ENCODE data around the gene AUTS2. TPM values are rescaled to one million over a fixed set of nuclear protein-coding genes. Genes with fewer than 3 reads are reported as not detected.

AUTS2 gene
- total RNA-seq, 1 donor from 2014 or later = 40.0 TPM

DNA sequence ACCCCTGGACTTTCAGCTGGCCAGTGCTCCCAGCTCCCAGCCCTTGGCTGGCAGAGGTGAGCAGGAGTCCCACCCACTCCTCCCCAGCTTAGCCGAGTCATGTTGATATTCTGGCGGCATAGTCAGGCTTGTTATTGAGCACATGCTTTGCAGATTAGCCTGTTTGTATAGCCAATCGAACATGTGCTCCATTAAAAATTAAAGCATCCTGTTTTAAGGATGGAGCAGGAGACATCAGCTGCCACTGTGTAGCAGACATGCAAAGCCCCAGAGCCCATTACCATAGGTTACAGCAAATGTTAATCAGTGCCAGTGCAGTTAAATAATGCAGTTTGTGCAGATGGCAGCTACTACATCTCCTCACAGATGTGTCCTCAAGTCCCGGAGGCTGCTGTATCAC lies 959.1 kb downstream of the AUTS2 start:
- no peak for DNase-seq

DNA sequence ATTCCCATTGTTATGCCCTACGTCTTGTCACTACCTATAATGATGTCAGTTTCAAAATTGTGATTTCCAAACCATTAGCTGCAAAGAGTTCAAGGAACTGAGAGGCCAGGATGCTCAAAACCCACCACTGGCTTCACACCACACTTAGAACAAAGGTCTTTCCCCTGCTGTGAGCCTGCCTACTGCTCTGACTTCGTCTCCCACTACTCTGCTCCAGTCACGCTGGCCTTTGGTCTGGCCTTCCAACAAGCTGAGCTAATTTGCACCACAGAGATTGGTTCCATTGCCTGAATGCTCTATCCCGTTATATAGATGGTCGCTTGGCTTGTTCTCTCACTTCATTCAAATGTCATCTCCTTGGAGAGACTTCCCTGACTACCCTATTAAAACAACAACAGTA lies 961.5 kb downstream of the AUTS2 start:
- no peak for DNase-seq

DNA sequence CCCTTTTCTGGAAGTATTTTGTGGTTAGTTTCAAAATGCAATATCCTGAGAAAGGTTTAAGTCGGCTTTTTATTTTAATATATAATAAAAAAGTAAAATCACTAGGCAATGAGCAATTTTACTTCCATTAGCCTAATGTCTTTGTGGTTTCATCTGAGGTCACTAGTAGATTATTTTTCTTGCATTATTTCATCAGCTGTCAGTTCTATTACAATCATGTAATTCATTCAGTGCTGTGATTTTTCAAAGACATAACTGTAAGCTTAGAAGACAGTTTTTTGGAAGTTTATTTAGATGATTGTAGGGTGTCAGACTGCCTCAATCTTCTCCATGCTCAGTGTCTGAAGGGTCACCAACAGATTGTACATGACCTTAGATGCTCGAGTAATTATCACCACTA lies 965.7 kb downstream of the AUTS2 start:
- no peak for DNase-seq

DNA sequence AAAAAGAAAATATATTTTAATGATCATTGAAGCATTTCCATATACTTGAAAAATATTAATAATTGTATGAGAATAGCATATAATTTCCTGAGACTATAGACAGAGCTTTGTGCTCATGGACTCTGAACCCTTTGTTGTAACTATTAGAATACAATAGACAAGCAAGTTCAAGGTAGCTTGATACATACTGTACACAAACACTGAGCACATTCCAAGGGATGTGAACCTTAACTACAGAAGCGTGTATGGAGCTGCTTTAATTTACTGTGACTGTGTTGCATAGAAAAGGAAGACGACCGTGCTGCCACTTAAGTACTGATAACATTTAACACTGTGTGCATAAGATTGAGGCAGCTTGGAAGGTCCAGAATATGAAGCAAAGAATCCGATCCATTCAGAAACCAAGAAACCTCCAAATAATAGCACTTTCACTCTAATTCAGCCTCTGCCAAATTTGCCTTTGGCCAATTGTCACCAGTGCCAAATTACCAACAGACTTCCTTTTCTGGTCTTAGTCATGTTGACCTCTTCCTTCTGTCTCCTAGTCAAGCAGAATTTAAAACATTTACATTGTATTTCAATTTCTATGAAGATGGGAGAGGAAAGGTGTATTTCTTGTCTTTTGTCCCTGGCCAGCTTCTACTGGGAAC lies 967.6 kb downstream of the AUTS2 start:
- no peak for DNase-seq

DNA sequence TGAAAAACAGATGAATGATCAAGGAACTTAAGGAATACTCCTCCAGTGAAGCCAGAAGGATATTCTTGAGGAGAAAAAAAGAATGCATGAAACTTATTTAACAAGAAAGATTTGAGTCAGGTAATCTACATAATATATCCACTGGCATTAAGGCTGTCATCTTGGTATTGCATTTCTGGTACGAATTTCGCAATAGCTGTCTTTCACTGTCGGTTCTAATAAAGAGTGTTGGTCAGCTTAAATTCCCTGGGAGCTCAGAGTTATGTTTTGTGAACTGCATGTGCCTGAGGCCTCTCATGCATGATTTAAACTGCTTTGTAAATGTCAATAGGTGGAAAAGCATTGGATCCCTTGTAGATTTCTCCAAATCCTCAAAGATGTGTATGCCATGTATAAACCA lies 968.4 kb downstream of the AUTS2 start:
- no peak for DNase-seq

DNA sequence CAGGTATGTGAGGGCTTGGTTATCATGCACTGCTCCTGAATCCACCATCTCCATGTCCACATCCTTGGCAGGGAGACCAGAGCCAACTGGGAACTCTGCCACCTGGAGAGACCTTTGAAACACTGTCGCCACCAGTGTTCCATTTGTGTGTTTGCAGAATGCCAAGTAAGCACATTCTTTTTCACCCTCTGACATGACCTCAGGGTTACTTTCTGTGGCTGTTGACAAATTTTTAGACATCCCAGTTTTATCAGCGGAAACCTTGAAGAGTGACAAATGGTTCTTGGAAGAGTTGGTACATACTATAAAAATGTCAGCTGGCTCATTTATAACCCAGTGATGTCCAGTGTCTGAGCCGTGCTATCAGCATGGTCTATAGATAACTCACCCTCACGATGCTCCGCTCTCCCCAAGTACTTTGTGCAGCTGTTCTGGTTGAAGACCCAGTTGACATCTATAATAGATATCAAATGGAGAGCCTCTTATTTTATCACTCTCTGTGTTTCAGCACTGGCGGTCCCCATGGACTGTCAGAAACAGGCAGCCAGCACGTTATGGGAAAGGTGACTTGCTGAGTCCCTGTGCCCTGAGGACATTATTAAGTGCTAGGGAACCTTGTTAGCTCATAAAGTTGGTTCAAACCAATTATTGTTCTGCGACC lies 970.5 kb downstream of the AUTS2 start:
- DNase-seq = peak; percentile 75

DNA sequence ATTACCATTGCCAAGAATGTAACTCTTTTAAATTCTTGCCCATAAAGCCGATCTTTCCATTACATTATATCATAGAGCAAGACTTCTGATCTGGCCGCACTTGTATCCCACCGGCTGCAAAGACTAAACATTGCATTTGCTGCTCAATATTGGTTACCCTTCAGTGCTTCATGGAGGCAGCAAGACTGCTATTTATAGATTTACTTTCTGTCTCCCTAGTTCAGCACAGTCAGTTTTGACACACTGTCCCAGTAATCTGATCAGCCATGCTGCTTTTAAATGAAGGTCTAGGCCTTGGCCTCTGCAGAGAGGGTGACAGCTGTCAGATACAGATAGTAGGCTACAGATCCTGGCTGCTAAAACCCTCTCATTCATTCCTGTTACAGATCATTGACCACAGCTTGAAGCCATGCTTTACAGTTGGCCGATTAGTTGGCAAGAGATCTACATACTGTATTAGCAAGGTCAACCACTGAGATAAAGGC lies 971.1 kb downstream of the AUTS2 start:
- DNase-seq = peak; percentile 83

DNA sequence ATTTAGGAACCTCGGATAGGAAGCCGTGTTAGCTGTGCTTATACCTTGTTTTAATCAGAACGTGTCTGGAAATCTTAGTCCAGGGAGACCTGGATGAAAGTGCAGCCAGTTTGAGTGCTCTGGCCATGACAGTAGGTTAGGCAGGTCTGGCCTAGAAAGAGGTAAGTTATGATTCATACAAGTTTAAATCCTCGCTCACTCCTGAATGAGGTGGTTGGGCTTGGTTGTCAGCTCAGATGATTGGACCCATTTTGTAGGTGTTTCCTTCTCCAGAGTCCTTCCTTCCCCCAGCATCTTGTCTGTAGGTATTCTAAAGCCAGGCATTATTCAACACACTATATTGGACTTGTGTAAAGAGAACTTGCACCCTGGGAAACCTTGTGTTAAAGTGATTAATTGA lies 971.8 kb downstream of the AUTS2 start:
- no peak for DNase-seq

DNA sequence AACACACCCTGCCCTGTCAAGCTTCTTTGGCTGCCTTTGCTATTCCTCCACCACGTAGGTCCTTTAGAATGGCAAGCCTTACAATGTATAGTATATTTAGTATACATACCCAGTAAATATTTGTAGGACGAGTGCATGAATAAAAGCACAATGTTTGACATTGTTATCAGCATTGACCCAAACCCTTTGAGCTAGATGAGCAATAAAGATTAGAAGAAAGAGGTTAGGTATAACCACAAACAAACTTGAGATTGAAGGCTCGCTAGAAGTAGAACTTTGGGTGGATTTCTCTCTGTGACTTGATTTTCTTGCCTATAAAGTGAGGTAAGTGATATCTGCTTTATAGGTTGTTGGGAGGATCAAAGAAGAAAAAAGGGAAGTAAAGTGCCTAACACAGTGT lies 972.7 kb downstream of the AUTS2 start:
- no peak for DNase-seq

DNA sequence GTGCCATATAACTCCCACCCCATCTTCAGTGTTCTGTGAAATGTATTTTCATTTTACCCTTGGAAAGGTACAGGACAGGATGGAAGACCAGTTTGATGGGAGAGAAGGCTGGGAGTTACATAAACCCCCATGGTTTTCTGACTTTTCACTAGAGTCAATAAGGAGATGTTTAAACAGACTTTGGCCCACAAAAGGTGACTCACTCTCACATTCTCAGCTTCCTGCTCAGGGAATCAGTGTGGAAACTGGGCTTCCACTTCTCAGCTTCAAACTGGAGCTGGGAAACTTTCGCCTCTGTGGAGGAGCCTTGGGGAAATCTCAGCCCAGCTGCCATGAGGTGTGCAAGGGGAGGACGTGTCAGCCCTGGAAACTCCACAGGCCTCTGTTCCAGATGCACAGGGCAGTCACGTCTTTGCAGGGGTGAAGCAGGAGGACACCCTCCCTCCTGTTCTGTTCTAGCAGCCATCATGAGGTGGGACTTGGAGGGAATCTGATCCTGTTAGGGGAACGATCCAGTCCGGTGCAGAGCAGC lies 973.2 kb downstream of the AUTS2 start:
- DNase-seq = peak; percentile 80

DNA sequence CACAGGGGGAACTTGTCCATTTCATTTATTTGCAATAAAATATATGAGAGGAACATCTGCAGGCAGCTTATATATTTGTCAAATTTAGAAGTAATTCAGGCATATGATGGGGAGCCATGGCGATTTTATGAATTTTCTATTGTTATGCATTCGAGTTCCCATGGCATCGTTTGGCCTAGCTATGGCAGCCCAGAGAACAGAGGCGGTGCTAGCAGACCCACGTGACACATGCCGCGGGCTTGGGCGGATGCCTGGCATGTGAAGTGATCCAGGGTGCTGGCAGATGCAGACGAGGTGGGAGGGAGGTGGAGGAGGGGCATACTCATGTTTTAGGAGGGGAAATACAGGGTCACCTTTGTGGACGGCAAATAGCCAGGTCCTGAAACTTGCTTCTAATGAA lies 973.7 kb downstream of the AUTS2 start:
- DNase-seq = peak; percentile 67

DNA sequence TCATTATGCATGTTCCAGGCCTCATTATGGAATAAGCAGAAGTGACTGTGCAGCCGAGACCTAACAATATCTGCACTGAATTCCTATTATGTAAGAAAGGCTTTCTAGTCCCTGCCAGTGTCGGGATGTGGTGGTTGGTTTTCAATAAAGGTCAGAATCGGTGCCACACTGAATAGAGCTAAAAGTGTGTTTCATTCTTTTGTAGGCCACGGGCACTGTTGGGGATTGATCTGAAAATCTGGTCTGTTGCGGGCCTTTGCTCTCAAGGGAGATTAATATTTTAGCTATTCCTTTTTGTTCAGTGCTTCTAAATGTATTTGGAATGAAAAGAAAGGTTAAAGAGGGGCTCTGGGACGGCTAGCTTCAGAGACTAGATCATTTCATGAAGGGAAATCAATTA lies 974.3 kb downstream of the AUTS2 start:
- no peak for DNase-seq

DNA sequence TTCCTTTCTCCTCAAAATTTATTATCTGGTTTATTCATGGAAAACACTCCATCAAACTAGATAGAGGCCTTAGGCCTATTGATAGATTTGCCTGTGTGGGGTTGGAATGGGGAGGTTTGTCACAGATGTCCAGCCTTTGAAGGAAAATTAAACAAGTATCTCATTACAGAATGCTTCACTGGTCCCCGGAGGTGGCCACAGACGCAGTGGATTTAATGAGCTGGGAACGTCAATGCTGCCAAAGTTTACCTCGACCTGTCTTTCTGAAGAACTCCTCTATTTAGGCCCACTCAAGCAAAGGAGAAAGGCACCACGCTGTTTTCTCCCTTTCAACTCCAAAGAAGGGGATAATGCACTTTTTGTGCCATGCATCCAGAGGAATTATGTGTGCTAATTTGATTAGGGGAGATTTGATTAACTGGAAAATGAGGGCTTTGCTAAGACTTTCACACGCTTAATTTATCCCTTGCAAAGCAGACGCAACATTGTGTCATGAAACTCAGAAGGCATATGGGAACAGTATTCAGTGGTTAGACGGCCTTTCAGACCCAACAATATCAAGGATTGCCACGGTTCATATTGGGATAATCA lies 974.9 kb downstream of the AUTS2 start:
- peak; percentile 60 for DNase-seq

DNA sequence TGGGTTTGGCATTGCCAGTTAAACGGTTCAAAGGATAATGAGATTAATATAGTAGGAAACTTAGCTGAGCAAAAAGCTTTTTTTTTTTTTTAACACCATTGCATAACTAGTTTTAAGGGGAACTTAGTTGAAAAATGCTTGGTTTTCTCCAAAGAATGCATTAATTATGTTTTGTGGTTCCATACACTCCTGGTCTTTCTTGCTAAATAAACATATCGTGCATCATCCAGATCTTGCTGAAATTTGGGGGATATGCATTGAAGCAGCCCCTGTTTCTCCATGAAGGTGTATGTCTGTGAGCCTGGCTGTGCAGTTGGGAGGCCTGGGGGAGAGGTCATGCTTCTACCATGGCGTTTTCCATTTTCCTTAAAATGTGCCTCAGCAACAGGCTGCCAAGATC lies 975.4 kb downstream of the AUTS2 start:
- no peak for DNase-seq

DNA sequence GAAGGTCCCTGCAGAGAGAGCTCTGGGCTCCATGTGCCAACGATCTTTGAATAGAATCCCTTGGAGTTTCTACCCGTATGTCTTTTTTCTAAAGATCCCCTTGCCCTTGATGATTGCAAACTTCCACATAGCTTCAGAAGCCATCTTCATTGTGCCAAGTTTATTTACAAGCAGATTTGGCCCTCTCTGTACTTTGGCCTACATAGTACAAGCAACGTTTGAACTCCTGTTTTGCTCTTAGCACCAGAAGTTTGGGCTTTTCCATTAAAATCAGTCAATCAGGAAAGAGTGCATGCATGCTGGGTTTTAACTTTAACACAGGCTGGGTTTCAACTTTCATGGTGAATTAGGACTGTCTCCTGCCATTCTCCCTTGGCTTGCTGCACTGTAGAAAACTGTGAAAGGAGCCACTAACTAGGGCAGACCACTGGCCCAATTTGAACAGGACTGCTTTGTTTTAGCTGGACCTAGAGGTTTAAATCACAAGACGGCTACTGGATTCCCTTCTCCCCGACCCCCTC lies 976.1 kb downstream of the AUTS2 start:
- no peak for DNase-seq

DNA sequence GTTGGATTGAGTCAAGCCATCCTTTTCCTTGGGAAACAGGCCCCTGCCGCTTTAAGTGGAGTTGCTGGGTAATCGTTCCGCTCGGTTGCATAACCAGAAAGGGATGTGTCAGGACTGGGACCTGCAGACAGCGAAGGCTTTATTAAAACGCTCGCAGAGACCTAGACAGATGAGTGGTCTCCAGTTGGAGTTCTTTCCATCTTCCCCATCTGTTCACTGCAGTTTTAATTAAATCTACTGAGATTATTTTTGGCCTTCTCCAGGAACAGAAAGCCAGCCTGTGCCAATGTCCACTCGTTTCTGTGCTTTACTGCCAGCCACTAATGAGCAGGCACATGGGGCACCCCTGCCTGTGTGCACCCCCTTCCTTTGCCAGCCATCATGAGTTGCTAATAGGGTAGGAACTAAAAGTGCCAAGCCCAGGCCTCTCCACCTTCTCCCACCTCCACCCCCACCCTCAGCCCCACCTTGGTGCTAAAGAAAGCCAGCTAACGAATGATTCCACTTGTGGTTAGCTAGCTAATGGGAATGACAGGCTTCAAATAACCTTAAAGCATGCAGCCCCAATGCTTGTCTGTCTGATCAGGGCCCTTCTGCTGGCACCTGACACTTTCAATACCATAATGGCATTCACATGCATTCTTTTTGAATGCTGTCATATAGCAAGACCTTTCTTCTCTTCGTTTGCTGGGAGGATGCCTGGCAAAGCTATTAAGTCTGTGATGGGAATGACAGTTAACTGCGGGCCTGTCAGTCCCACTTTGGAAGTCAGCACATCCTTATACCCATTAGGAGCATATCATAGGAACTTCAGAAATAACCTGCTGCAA lies 976.9 kb downstream of the AUTS2 start:
- peak; percentile 56 for DNase-seq

DNA sequence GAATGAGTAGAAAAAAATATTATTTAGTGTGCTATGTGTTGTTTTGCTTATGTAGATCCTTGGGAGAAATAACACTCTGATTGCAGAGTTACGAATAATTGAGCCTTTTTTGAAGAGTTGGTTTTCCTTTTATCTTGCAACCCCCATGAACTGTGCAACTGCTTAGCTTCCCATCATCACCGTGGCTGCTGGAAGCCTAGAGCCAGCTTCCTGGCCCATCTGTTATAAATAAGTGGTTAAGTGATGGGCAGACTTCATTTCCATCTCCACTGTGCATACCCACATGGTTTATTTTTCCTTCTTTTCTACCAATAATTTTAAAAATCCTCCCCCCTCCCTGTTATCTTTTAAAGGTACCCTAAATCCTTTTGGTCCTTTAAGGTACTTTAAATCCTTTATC lies 978.8 kb downstream of the AUTS2 start:
- no peak for DNase-seq

DNA sequence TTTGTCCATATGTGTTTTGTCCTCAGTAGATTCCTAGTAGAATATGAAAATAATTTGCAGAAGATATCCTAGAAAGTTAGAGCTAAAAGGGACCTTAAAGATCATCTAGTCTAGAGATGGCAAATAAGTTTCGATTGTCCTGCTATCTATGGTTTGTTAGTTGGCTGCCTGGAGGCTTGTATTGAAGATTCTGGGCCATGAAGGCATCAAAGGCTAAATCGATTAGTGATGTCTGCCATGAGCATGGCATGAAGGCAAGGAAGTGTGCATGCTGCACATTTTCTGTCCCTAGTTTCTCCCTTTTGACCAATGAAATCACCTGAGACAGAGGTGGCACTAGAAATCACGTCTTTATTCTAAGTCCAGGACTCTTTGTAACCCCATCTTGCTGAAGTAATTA lies 979.9 kb downstream of the AUTS2 start:
- no peak for DNase-seq

DNA sequence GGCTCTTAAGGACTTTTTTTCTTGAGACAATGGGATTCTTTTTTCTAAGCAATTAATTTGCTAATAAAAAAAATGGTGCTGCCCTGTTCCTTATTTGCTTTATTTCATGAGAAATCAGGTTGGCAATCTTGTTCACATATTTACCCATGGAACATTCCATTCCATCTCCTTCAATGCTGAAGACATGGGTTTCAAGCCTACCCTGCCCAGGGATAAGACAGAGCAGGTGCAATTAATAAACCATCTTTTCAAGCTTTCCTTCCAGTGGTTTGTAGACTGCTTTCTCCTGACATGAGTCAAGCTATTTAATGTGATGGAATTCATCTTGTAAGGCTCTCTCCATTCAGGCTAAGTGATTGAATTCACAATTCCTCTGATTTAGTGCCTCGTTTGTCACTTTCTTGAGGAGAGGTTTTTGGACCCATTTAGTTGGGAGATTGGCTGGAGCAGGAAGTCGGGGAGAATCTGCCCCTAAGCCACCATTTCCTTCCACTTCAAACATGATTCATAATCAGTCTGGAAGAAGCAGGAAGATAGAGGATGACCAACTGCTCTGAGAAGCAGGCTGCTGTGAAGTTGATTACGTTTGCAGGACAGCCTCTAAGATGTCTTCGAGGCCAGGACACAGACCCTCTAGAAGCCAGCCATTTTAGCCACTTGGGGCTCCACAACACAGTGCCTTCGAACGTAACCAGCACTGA lies 981.3 kb downstream of the AUTS2 start:
- no peak for DNase-seq

DNA sequence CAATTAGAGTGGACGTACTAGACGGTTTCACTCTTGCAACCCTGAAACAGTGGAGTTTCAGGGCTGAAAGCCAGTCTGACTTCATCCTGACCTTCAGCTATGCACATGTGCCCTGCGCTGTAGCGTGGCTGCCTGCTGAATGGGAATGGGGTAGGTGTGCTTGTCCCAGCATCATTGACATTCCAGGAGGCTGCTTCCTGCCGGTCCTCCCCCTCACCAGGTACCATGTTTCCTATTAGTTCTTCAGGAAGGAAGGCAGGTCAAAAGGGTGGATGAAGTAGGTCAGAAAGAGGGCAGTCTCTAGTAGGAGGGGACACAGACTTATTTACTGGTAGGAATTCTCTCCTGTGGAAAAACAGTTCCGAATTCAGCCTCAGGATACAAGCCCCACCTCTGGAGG lies 981.9 kb downstream of the AUTS2 start:
- no peak for DNase-seq

Data from tongue (tissue), 2 donors.